Neuron (in vitro differentiated cells): Measurements from ENCODE around the gene NCR1.
"Not testable (repeated sequence)": the region's sequence is repeated elsewhere in the genome, so short reads cannot be mapped to it uniquely, and the experiment has no call there.

Experiments
- H2AFZ ChIP-seq: one replicate; pipeline ENCODE4 v1.6.1; 2013; ENCODE audit warnings: low read depth, mild to moderate bottlenecking, inconsistent platforms, low read length, moderate library complexity
- H3K27me3 ChIP-seq: one replicate; pipeline ENCODE4 v1.6.1; 2013; ENCODE audit warnings: low read length; ENCODE audit not compliant: insufficient read depth
- H3K36me3 ChIP-seq: one replicate; pipeline ENCODE4 v1.6.1; 2013; ENCODE audit warnings: low read length; ENCODE audit not compliant: insufficient read depth
- H3K4me1 ChIP-seq: one replicate; pipeline ENCODE4 v1.6.1; 2013; ENCODE audit warnings: low read length; ENCODE audit not compliant: insufficient read depth
- H3K4me3 ChIP-seq: 2 replicates; pipeline ENCODE4 v1.5.1; 2013; ENCODE audit warnings: mild to moderate bottlenecking, low read length, moderate library complexity
- H3K9me3 ChIP-seq: one replicate; pipeline ENCODE4 v1.6.1; 2013; ENCODE audit warnings: low read length

The NCR1 gene

DNA sequence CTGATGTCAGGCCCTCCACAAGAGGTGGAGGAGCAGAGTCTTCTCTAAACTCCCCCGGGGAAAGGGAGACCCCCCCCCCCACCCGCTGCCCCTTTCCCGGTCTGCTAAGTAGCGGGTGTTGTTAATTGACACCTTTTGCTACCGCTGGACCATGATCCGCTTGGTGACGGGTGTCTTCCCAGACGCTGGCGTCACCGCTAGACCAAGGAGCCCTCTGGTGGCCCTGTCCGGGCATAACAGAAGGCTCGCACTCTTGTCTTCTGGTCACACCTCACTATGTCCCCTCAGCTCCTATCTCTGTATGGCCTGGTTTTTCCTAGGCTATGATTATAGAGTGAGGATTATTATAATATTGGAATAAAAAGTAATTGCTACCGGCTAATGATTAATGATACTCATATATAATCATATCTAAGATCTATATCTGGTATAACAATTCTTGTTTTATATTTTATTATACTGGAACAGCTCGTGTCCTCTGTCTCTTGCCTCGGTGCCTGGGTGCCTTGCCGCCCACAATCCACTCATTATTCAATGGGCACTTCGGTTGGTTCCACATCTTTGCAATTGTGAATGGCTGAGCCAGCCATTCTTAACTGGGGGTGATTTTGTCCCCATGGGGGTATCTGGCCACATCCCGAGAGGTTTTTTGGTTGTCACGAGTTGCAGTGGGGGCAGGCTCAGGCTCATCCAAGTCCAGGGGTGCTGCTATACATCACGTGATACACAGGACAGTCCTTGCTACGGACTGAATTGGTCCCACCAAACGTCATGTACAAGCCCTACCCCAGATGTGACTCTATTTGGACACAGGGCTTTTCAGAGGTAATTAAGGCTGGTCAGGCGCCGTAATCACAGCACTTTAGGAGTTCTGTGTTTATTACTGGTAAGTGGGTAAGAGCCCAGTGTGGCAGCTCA, 14.0 kb downstream of the NCR1 start:
- H3K36me3 ChIP-seq, H3K27me3 ChIP-seq, H3K4me1 ChIP-seq, H3K4me3 ChIP-seq, H2AFZ ChIP-seq, H3K9me3 ChIP-seq: not testable (repeated sequence)

DNA sequence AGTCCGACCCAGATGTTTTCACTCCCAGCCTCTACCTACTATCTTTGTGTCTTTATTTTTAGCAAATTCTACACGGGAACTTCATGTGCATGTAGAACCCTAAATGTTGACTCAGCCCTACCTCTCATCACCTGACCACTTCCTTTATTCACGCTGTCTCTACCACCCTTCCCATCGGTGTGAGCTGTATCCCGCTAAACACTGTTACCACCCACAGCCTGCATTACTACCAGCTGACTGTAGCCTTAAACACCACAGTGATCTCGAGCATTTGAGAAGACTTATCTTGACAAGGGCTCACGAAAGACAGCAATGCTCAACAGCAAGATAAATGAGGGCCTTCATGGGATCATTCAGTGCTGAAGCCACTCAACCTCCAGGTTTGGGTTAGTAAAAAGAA, 15.1 kb downstream of the NCR1 start:
- H2AFZ ChIP-seq = no peak overlapping the region
- H3K9me3 ChIP-seq = no peaks in the 10 kb centered on the region
- no peak overlapping the region for H3K4me3 ChIP-seq
- no peaks in the 10 kb centered on the region for H3K36me3 ChIP-seq
- no peaks in the 10 kb centered on the region for H3K4me1 ChIP-seq
- no peaks in the 10 kb centered on the region for H3K27me3 ChIP-seq

DNA sequence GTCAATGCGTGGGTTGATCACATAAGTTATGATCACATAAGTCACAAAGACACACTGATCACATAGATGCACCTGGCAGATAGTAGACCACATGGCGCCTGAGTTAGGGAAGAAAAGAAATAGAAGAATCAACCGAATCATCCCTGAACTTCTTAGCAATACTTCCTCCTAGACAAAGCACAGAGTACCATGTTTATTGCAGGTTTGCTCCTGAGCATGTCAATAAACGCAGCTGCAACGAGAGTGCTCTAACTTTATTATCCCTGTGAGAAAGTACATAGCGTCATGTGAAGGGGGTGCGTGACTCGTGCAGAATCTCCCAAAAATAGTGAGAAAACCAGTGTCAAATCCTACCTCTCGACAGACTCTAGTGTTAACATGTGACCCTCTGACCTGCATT, 17.3 kb downstream of the NCR1 start:
- peaks cover 5% of the 10 kb centered on the region for H3K9me3 ChIP-seq
- H2AFZ ChIP-seq = no peak overlapping the region
- H3K27me3 ChIP-seq = no peaks in the 10 kb centered on the region
- no peak overlapping the region for H3K4me3 ChIP-seq
- no peaks in the 10 kb centered on the region for H3K4me1 ChIP-seq
- H3K36me3 ChIP-seq = no peaks in the 10 kb centered on the region

DNA sequence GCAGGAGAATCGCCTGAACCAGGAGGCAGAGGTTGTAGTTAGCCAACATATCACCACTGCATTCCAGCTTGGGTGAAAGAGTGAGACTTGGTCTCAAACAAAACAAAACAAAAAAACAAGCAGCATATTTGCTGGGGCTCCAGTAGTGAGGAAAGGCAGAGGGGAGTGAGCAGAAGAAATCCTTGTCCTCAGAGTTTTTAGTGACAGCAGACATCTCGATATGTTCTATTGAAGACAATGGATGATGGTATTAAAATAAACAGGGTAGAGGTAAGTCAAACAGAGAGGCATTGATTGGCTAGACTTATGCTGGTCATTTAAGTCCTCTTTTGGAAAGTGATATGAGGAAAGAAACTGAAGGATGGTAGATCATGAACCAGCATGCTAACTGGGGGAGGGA, 22.4 kb downstream of the NCR1 start:
- Histone ChIP-seq H3K4me1 (no peaks in the 10 kb centered on the region), H3K36me3 (no peaks in the 10 kb centered on the region), H3K4me3 (no peak overlapping the region), H3K27me3 (no peaks in the 10 kb centered on the region), H3K9me3 (peaks cover 5% of the 10 kb centered on the region), H2AFZ (no peak overlapping the region)

DNA sequence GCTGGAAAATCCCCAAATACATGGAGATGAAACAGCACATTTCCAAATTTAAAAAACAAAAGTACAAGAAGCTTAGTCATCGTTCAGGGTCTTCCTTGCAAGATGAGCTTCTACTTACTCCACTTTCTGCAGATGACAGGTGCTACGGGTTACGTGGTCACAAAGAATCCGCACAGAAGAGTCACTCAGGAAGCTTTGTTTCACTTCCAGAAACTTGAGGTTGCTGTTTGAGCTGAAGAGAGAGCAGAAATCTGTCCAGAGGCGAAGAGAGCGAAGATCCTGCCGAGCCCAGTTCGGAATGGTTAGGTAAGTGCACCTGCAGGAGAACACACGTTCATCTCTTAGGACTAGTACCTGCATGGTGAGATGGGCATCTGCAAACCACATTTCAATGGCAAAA, 32.0 kb downstream of the NCR1 start:
- Histone ChIP-seq H3K9me3 (peaks cover 2% of the 10 kb centered on the region), H3K36me3 (no peaks in the 10 kb centered on the region), H3K4me1 (no peaks in the 10 kb centered on the region), H2AFZ (no peak overlapping the region), H3K4me3 (no peak overlapping the region), H3K27me3 (no peaks in the 10 kb centered on the region)

DNA sequence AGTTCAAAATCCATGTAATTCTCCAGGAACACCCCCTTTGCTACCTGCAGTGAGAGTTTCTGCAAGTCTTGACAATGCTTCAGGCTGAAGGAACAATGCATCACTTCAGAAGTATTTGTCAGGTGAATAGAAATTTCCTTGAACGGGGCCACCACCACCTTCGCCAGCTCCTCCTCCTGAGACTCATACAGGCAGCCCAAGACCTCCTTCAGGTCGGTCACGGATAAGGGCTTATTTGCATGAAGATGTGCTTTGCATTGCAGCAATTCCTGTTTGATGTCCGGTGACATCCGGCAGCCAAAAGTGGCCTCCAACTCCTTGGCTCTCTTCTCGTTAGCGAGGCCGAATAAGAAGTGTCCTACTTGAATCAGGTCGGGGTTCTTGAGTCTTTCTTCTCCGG, 33.0 kb downstream of the NCR1 start:
- H2AFZ ChIP-seq = no peak overlapping the region
- H3K9me3 ChIP-seq = peaks cover 2% of the 10 kb centered on the region
- no peaks in the 10 kb centered on the region for H3K36me3 ChIP-seq
- H3K4me1 ChIP-seq = no peaks in the 10 kb centered on the region
- no peaks in the 10 kb centered on the region for H3K27me3 ChIP-seq
- no peak overlapping the region for H3K4me3 ChIP-seq

DNA sequence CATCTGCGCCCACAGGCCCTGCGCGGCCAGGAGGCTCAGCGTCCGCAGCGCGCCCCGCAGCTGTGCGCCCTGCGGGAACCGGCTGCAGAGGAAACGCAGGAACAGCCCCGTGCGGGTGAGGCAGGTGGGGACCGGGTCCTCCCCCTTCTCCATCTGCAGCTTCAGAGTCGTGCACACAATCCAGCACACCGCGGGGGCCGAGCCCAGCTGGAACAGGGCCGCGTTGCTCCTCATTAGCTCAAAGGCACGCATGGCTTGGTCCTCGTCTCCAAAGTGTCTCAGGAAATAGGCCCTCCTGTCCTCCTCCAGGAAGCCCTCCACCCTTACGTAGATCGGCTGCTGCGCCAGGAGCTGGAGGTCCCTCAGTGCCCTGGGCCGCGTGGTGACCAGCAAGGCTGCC, 33.6 kb downstream of the NCR1 start:
- H3K4me1 ChIP-seq, H3K27me3 ChIP-seq, H2AFZ ChIP-seq, H3K4me3 ChIP-seq, H3K36me3 ChIP-seq, H3K9me3 ChIP-seq: not testable (repeated sequence)

DNA sequence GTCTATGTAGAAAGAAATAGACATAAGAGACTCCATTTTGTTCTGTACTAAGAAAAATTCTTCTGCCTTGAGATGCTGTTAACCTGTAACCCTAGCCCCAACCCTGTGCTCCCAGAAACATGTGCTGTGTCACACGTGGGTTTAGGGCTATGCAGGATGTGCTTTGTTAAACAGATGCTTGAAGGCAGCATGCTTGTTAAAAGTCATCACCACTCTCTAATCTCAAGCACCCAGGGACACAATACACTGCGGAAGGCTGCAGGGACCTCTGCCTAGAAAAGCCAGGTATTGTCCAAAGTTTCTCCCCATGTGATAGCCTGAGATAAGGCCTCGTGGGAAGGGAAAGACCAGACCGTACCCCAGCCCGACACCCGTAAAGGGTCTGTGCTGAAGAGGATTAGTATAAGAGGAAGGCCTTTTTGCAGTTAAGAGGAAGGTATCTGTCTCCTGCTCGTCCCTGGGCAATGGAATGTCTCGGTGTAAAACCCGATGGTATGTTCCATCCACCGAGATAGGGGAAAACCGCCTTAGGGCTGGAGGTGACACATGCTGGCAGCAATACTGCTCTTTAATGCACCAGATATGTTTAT, 37.9 kb downstream of the NCR1 start:
- not testable (repeated sequence) for H3K9me3 ChIP-seq, H3K27me3 ChIP-seq, H3K4me1 ChIP-seq, H3K36me3 ChIP-seq, H3K4me3 ChIP-seq, H2AFZ ChIP-seq

DNA sequence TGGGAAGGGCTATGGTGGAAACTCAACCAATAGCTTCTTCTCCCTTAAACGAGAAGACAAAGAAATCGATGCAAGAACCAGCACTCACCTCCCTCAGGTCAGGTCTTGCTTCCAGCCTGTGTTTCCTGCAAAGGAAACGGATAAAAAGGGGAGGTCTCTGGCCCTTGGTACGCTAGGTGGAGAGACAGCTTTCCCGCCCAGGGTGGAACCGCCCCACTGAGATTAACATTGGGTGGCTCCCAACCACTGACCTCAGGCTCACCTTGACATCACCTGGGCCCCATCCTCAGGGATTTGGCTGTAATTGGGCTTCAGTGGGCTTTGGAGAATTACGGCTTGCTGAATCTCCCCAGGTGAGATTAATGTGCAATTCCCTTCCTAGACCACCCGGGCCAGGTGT, 41.4 kb downstream of the NCR1 start, which contains the start of gene NLRP7:
TSS of gene NLRP7 (minus strand) at position 150 of the 400 bp plus-strand sequence.
- peaks cover 4% of the 10 kb centered on the region for H3K4me1 ChIP-seq
- H3K27me3 ChIP-seq = no peaks in the 10 kb centered on the region
- H2AFZ ChIP-seq = no peak within 1 kb of the TSS
- H3K4me3 ChIP-seq = no peak within 1 kb of the TSS
- no peaks in the 10 kb centered on the region for H3K36me3 ChIP-seq
- H3K9me3 ChIP-seq = no peaks in the 10 kb centered on the region

DNA sequence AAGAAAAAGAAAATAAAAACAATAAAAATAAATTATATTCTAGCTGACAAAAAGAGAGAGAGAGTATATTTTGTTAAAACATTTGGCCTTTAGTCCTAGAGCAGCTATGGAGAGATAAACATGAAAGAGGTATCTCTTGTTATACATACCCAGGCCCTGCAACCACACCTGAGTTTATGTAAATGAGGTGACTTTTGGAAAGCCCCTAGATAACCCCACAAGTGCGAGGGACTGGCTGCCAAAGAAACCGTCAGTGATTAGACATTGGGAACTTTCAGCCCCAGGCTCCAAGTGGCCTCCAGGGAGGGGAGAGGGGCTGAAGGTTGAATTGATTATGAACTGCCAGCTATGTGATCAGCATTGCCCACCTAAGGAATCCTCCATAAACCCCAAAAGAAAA, 43.5 kb downstream of the NCR1 start:
- Histone ChIP-seq H3K9me3 (no peaks in the 10 kb centered on the region), H3K4me3 (no peak overlapping the region), H3K4me1 (peaks cover 9% of the 10 kb centered on the region), H3K27me3 (no peaks in the 10 kb centered on the region), H2AFZ (no peak overlapping the region), H3K36me3 (no peaks in the 10 kb centered on the region)

DNA sequence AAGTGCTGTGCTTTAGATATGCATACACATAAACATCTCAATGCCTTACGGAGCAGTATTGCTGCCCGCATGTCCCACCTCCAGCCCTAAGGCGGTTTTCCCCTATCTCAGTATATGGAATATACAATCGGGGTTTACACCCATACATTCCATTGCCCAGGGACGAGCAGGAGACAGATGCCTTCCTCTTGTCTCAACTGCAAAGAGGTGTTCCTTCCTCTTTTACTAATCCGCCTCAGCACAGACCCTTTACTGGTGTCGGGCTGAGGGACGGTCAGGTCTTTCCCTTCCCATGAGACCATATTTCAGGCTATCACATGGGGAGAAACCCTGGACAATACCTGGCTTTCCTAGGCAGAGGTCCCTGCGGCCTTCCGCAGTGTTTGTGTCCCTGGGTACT, 44.6 kb downstream of the NCR1 start:
- not testable (repeated sequence) for H2AFZ ChIP-seq, H3K4me3 ChIP-seq, H3K27me3 ChIP-seq, H3K9me3 ChIP-seq, H3K36me3 ChIP-seq, H3K4me1 ChIP-seq

DNA sequence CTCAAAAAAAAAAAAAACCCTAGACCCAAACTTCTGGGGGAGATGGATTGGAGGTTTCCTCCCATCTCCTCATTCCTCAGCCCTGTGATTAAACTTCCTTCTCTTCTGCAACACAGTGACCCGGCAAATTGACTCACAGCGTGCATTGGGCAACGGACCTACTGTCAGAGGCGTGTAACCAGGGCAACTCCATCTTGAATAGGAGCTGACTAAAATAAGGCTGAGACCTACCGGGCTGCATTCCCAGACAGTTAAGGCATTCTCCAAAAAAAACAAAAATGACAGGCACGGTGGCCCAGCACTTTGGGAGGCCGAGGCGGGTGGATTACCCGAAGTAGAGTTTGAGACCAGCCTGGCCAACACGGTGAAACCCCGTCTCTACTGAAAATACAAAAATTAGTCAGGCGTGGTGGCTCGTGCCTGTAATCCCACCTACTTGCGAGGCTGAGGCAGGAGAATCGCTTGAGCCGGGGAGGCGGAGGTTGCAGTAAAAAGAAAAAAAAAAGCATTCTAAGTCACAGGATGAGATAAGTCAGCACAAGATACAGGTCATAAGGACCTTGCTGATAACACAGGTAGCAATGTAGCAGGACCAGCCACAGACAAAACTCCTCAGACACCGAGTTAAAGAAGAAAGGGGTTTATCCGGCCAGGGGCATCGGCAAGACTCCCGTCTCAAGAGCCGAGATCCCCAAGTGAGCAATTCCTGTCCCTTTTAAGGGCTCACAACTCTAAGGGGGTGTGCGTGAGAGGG, 46.8 kb downstream of the NCR1 start:
- Histone ChIP-seq H3K36me3 (no peaks in the 10 kb centered on the region), H3K27me3 (no peaks in the 10 kb centered on the region), H3K4me3 (no peak overlapping the region), H2AFZ (no peak overlapping the region), H3K9me3 (no peaks in the 10 kb centered on the region), H3K4me1 (peaks cover 9% of the 10 kb centered on the region)

DNA sequence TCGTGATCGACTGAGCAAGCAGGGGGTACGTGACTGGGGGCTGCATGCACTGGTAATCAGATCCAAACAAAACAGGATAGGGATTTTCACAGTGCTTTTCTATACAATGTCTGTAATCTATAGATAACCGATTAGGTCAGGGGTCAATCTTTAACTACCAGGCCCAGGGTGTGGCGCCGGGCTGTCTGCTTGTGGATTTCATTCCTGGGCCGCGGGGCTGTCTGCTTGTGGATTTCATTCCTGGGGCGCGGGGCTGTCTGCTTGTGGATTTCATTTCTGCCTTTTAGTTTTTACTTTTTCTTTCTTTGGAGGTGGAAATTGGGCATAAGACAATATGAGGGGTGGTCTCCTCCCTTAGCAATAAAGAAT, 47.4 kb downstream of the NCR1 start:
- not testable (repeated sequence) for H3K4me3 ChIP-seq, H3K4me1 ChIP-seq, H3K36me3 ChIP-seq, H2AFZ ChIP-seq, H3K27me3 ChIP-seq, H3K9me3 ChIP-seq
